Neural progenitor cell (in vitro differentiated cells): Measurements from ENCODE around the gene CREG1. TPM values are rescaled to one million over a fixed set of nuclear protein-coding genes. Genes with fewer than 3 reads are reported as not detected.

Source experiments
- DNase-seq: peaks from one replicate; pipeline ENCODE4 v3.0.0-alpha.2; 2016; ENCODE audit warnings: low spot score
- H2AFZ ChIP-seq: fragments of 200-600 bp; sonication (generic); replicated peaks from 2 replicates; pipeline ENCODE4 v1.6.1; 2016; ENCODE audit warnings: antibody characterized with exemption
- H3F3A ChIP-seq: fragments of 200-600 bp; sonication (generic); 2 replicates; pipeline ENCODE4 v1.6.1; 2016; ENCODE audit warnings: antibody characterized with exemption, low read depth
- H3K27ac ChIP-seq: fragments of 200-600 bp; sonication (generic); 2 replicates; pipeline ENCODE4 v1.5.1; 2016; ENCODE audit warnings: mild to moderate bottlenecking
- H3K27me3 ChIP-seq: fragments of 200-600 bp; sonication (generic); 2 replicates; pipeline ENCODE4 v1.6.1; 2016; ENCODE audit warnings: mild to moderate bottlenecking, moderate library complexity
- H3K36me3 ChIP-seq: fragments of 200-600 bp; sonication (generic); 2 replicates; pipeline ENCODE4 v1.5.1; 2016
- H3K4me1 ChIP-seq: fragments of 200-600 bp; sonication (generic); 2 replicates; pipeline ENCODE4 v1.6.1; 2016; ENCODE audit warnings: mixed run types
- H3K4me2 ChIP-seq: fragments of 200-600 bp; sonication (generic); 2 replicates; pipeline ENCODE4 v1.6.1; 2016
- H3K4me3 ChIP-seq: fragments of 200-600 bp; sonication (generic); 2 replicates; pipeline ENCODE4 v1.5.1; 2016
- H3K79me2 ChIP-seq: fragments of 200-600 bp; sonication (generic); 2 replicates; pipeline ENCODE4 v1.6.1; 2016; ENCODE audit warnings: low read depth
- H3K9ac ChIP-seq: fragments of 200-600 bp; sonication (generic); 2 replicates; pipeline ENCODE4 v1.6.1; 2016
- H3K9me3 ChIP-seq: fragments of 200-600 bp; sonication (generic); 2 replicates; pipeline ENCODE4 v1.5.1; 2016; ENCODE audit warnings: low read depth
- H4K20me1 ChIP-seq: fragments of 200-600 bp; sonication (generic); 2 replicates; pipeline ENCODE4 v1.6.1; 2016; ENCODE audit warnings: low read depth
- H3K27ac Mint-ChIP-seq: 3 replicates; pipeline ENCODE4 v1.8.0; 2021; ENCODE audit warnings: mixed read lengths
- H3K27me3 Mint-ChIP-seq: 2 replicates; pipeline ENCODE4 v1.8.0; 2022; ENCODE audit warnings: low read depth, mild to moderate bottlenecking, inconsistent platforms, moderate library complexity, mixed read lengths; ENCODE audit not compliant: insufficient read depth
- H3K36me3 Mint-ChIP-seq: 3 replicates; pipeline ENCODE4 v1.8.0; 2021; ENCODE audit warnings: mixed read lengths
- H3K4me1 Mint-ChIP-seq: 3 replicates; pipeline ENCODE4 v1.8.0; 2021; ENCODE audit warnings: mixed read lengths
- H3K4me3 Mint-ChIP-seq: 3 replicates; pipeline ENCODE4 v1.8.0; 2021; ENCODE audit warnings: mild to moderate bottlenecking, moderate library complexity, mixed read lengths
- H3K9me3 Mint-ChIP-seq: 3 replicates; pipeline ENCODE4 v1.8.0; 2020; ENCODE audit warnings: mixed read lengths
- CTCF ChIP-seq: fragments of 200-600 bp; sonication (generic); IDR thresholded peaks from 2 replicates; pipeline ENCODE4 v1.5.1; 2017; ENCODE audit warnings: antibody characterized with exemption, mild to moderate bottlenecking
- EZH2 ChIP-seq: fragments of 200-600 bp; sonication (generic); IDR thresholded peaks from 2 replicates; pipeline ENCODE4 v1.6.1; 2017; ENCODE audit warnings: antibody characterized with exemption, mild to moderate bottlenecking, moderate library complexity
- EZH2phosphoT487 ChIP-seq: fragments of 200-600 bp; sonication (generic); IDR thresholded peaks from 2 replicates; pipeline ENCODE4 v1.6.1; 2017; ENCODE audit warnings: antibody characterized with exemption
- total RNA-seq: library from RNA; depleted of rRNA; stranded (reverse); fragments of >200 nt; gene quantifications from 2 replicates; pipeline ENCODE4 v1.2.3, GENCODE V29; 2015; ENCODE audit warnings: low replicate concordance

CREG1 gene
- total RNA-seq, 1 donor from 2014 or later = 55.6 TPM

- H3K4me3 Mint-ChIP-seq = no peak overlapping the region
- H3K27me3 Mint-ChIP-seq = no peaks in the 10 kb centered on the region
- Histone ChIP-seq H3K36me3 (no peaks in the 10 kb centered on the region), H3F3A (peaks cover 11% of the 10 kb centered on the region), H3K4me1 (no peaks in the 10 kb centered on the region), H3K9me3 (no peaks in the 10 kb centered on the region), H2AFZ (no peak overlapping the region), H3K9ac (no peak overlapping the region), H3K27me3 (no peaks in the 10 kb centered on the region), H3K79me2 (no peaks in the 10 kb centered on the region), H3K4me2 (no peak overlapping the region), H4K20me1 (no peaks in the 10 kb centered on the region), H3K4me3 (no peak overlapping the region), H3K27ac (no peak overlapping the region)
- peaks cover 9% of the 10 kb centered on the region for H3K4me1 Mint-ChIP-seq
- no peak for DNase-seq
- H3K36me3 Mint-ChIP-seq = peaks cover 12% of the 10 kb centered on the region
- no peaks in the 10 kb centered on the region for H3K9me3 Mint-ChIP-seq
- H3K27ac Mint-ChIP-seq = no peak overlapping the region
- no peak for TF ChIP-seq EZH2
- TF ChIP-seq EZH2phosphoT487 = no peak
- no peak for TF ChIP-seq CTCF
Observed at GRCh38 chr1:167545349-167545748, 8.2 kb downstream of the CREG1 start.

- Histone ChIP-seq H3K9me3 (no peaks in the 10 kb centered on the region), H3F3A (peaks cover 11% of the 10 kb centered on the region), H3K79me2 (no peaks in the 10 kb centered on the region), H3K4me1 (no peaks in the 10 kb centered on the region), H3K4me3 (no peak overlapping the region), H3K27ac (no peak overlapping the region), H3K9ac (no peak overlapping the region), H4K20me1 (no peaks in the 10 kb centered on the region), H3K4me2 (no peak overlapping the region), H2AFZ (no peak overlapping the region), H3K27me3 (no peaks in the 10 kb centered on the region), H3K36me3 (no peaks in the 10 kb centered on the region)
- peaks cover 13% of the 10 kb centered on the region for H3K4me1 Mint-ChIP-seq
- no peak for DNase-seq
- no peaks in the 10 kb centered on the region for H3K9me3 Mint-ChIP-seq
- H3K27ac Mint-ChIP-seq = no peak overlapping the region
- TF ChIP-seq EZH2 (no peak), CTCF (no peak), EZH2phosphoT487 (no peak)
- H3K27me3 Mint-ChIP-seq = no peaks in the 10 kb centered on the region
- peaks cover 12% of the 10 kb centered on the region for H3K36me3 Mint-ChIP-seq
- no peak overlapping the region for H3K4me3 Mint-ChIP-seq
Observed at GRCh38 chr1:167544447-167545093, 9.0 kb downstream of the CREG1 start.

GRCh38 chr1:167543199-167543990 is 10.2 kb downstream of the CREG1 start:
- Mint-ChIP-seq H3K27me3 (no peaks in the 10 kb centered on the region), H3K27ac (no peak overlapping the region), H3K4me1 (peaks cover 12% of the 10 kb centered on the region), H3K4me3 (no peak overlapping the region), H3K36me3 (peaks cover 8% of the 10 kb centered on the region), H3K9me3 (no peaks in the 10 kb centered on the region)
- peaks cover 11% of the 10 kb centered on the region for H3F3A ChIP-seq
- H3K4me1 ChIP-seq = no peaks in the 10 kb centered on the region
- no peak overlapping the region for H3K4me3 ChIP-seq
- H3K27me3 ChIP-seq = no peaks in the 10 kb centered on the region
- H4K20me1 ChIP-seq = no peaks in the 10 kb centered on the region
- no peak overlapping the region for H3K9ac ChIP-seq
- DNase-seq = no peak
- no peak overlapping the region for H3K27ac ChIP-seq
- no peak for TF ChIP-seq CTCF
- no peak for TF ChIP-seq EZH2phosphoT487
- TF ChIP-seq EZH2 = no peak
- no peaks in the 10 kb centered on the region for H3K79me2 ChIP-seq
- H3K36me3 ChIP-seq = no peaks in the 10 kb centered on the region
- H3K4me2 ChIP-seq = no peak overlapping the region
- H2AFZ ChIP-seq = no peak overlapping the region
- no peaks in the 10 kb centered on the region for H3K9me3 ChIP-seq
